Measurements from ENCODE around the gene AIFM3. TPM values are rescaled to one million over a fixed set of nuclear protein-coding genes. Genes with fewer than 3 reads are reported as not detected.

AIFM3 gene
- total and polyA plus RNA-seq, 2 of the 4 experiments (the other 2 are of a cell fraction), result 0.09 to 0.18 TPM

DNA sequence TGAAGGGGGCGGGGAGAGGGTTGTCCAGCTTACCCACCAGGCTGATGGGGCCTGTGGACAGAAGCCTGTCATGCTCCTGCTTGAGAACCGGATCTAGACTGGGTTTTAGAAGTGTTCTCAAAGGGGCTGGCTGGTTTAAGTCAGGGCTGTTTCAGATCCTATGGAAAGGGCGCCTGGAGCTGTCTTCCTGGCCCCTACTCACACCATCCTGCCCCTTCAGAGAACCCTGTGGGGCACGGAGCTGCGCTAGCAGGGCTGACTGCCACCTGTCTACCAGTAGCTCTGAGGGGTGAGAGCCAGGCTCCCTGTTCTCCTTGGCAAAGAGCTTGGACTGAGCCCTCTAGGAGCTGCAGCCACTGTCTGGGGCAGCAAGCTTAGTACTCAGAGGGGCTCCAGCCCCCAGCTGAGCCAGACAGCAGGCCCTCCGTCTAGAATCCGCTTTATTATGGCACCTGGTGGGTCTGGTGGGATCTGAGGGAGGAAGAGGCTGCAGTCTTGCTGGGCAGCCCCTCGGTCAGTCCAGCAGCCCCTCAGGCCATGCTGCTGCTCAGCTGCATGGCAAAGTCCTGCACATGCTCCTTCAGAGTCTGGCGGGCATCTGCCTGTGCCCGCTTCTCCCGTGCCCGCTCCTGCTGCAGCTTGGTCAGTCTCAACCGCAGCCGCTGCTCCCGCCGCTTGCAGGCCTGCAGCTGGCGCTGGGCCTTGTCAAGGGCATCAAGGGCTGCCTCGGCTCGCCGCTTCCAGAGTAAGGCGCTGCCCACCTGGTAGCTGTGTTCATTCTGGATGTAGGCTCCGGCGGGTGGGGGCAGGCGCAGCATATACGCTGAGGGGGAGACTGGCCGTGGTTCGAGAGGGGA lies 32.5 kb downstream of the AIFM3 start (continued):
- TF ChIP-seq CTCF (conservative IDR thresholded peaks at IDR 0.05; ENCODE audit: low read depth, low read length) (no peak), SMC3 (IDR thresholded peaks at IDR 0.05; ENCODE audit: low read depth, low read length) (no peak), RFX5 (IDR thresholded peaks at IDR 0.05; ENCODE audit: low read depth, low read length) (no peak), MAFK (IDR thresholded peaks at IDR 0.05; ENCODE audit: low read depth, low read length) (no peak)
- TF ChIP-seq, protein P1, sequence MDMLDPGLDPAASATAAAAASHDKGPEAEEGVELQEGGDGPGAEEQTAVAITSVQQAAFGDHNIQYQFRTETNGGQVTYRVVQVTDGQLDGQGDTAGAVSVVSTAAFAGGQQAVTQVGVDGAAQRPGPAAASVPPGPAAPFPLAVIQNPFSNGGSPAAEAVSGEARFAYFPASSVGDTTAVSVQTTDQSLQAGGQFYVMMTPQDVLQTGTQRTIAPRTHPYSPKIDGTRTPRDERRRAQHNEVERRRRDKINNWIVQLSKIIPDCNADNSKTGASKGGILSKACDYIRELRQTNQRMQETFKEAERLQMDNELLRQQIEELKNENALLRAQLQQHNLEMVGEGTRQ (IDR thresholded peaks at IDR 0.05; ENCODE audit: low read depth, low read length), result no peak

All from IMR-90 (cell line).